Kidney (tissue), 14 donors: ENCODE data around the gene BRINP3. TPM values are rescaled to one million over a fixed set of nuclear protein-coding genes. Genes with fewer than 3 reads are reported as not detected.

Source experiments
- DNase-seq, 5 donors: peaks; one replicate each; pipeline ENCODE4 v3.0.0-alpha.2; 2013 to 2020
- FAIRE-seq: peaks from 2 replicates; lab custom pipeline; 2012; peaks lifted over from hg19 to GRCh38; lab: Jason Lieb, UNC
- H3K27ac ChIP-seq, 2 donors: one replicate each; pipeline ENCODE4 v1.7.0; 2013; ENCODE audit warnings: low read depth in 2 of 2, low read length in 2 of 2, inconsistent platforms in 1 of 2
- H3K27me3 ChIP-seq: one replicate; pipeline ENCODE4 v1.7.1; 2013; ENCODE audit warnings: low read length, inconsistent platforms; ENCODE audit not compliant: control insufficient read depth, insufficient read depth
- H3K36me3 ChIP-seq, 3 donors: one replicate each; pipeline versions ENCODE4 v1.7.0 to v1.7.1; 2013; ENCODE audit warnings: low read length in 3 of 3, control low read depth in 1 of 3, inconsistent platforms in 1 of 3; ENCODE audit not compliant: insufficient read depth in 3 of 3, control insufficient read depth in 2 of 3
- H3K4me1 ChIP-seq, 3 donors: one replicate each; pipeline versions ENCODE4 v1.7.0 to v1.7.1; 2013; ENCODE audit warnings: low read length in 3 of 3, inconsistent platforms in 1 of 3, low read depth in 1 of 3; ENCODE audit not compliant: control insufficient read depth in 2 of 3, insufficient read depth in 2 of 3
- H3K4me3 ChIP-seq, 3 donors: one replicate each; pipeline versions ENCODE4 v1.7.0 to v1.8.1; 2013; ENCODE audit warnings: low read length in 3 of 3, control low read depth in 1 of 3, inconsistent platforms in 1 of 3
- H3K9ac ChIP-seq, 3 donors: one replicate each; pipeline versions ENCODE4 v1.7.0 to v1.7.1; 2013; ENCODE audit warnings: low read length in 3 of 3, control low read depth in 1 of 3, inconsistent platforms in 1 of 3
- H3K9me3 ChIP-seq, 3 donors: one replicate each; pipeline versions ENCODE4 v1.7.0 to v1.7.1; 2013; ENCODE audit warnings: low read length in 3 of 3, control low read depth in 1 of 3, inconsistent platforms in 1 of 3; ENCODE audit not compliant: control insufficient read depth in 2 of 3, insufficient read depth in 1 of 3
- CTCF ChIP-seq: IDR thresholded peaks from 3 replicates; pipeline ENCODE4 v1.5.1; 2012; ENCODE audit warnings: mild to moderate bottlenecking, moderate library complexity, borderline replicate concordance; ENCODE audit not compliant: insufficient read depth; ENCODE audit errors: extremely low read depth
- intact Hi-C: fragments of 100-400 bp; cut with DNase I; formaldehyde crosslinking; loops from one replicate; pipeline ENCODE4 v1.11.1; 2022
- polyA plus RNA-seq: library from polyadenylated mRNA; stranded (reverse); fragments of 350-450 nt; fragmentation: Illumina TruSeq; extraction: RNeasy Lipid Tissue Mini Kit (QIAGEN cat#74804); gene quantifications from one replicate; pipeline ENCODE4 v1.2.3, GENCODE V29; 2014; ENCODE audit warnings: low read depth, low replicate concordance; ENCODE audit not compliant: insufficient read depth
- total RNA-seq: library from RNA; stranded (reverse); fragmentation: NEBNext Ultra II Directional; extraction: Animal tissue kit (Norgen Biotek cat#: 25700); gene quantifications from one replicate; pipeline ENCODE4 v1.2.1, GENCODE V29; 2021
- donor health status: control.
- donor health status: control.
- donor health status: control.
- donor health status: control.
- donor health status: control.
- donor health status: DM: yes; HTN: yes; CAD: no.
- donor health status: Normal renal cell carcinoma (clear cell type).

Gene BRINP3
- total and polyA plus RNA-seq, 2 donors from 2014 or later: 1.4 to 1.8 TPM

GRCh38 chr1:190205713-190206112, 272.0 kb downstream of the BRINP3 start:
- intact Hi-C loops: no loop called here
- no peaks in the 10 kb centered on the region for H3K27me3 ChIP-seq
- no peak for DNase-seq
- H3K4me1 ChIP-seq: no peaks in the 10 kb centered on the region
- no peak for TF ChIP-seq CTCF
- H3K27ac ChIP-seq: no peak overlapping the region
- no peaks in the 10 kb centered on the region for H3K36me3 ChIP-seq
- no peaks in the 10 kb centered on the region for H3K9me3 ChIP-seq
- H3K9ac ChIP-seq: no peak overlapping the region
- no peak for FAIRE-seq
- H3K4me3 ChIP-seq: no peak overlapping the region

DNA sequence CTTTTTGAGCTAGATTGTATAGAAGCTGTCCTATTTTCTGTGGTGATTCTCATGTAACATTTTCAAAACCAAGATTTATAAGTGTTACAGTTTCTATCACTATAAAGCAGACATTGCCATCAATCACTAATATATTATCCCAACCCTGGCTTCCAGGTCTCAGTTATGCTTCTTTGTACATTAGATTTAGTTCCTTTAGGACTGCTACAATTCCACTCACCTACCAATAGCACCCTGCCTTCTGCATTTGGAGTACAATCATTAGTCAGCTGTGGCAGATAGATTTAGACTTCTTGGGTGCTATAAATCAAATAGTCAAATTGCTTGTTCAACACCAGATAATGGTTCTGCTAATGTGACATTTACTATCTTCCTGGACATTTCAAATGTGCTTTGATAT, 281.6 kb downstream of the BRINP3 start:
- Histone ChIP-seq H3K4me1 (no peaks in the 10 kb centered on the region), H3K9ac (no peak overlapping the region), H3K27me3 (no peaks in the 10 kb centered on the region), H3K27ac (no peak overlapping the region), H3K4me3 (no peak overlapping the region), H3K36me3 (no peaks in the 10 kb centered on the region), H3K9me3 (no peaks in the 10 kb centered on the region)
- FAIRE-seq (no peak), DNase-seq (no peak)
- TF ChIP-seq CTCF: no peak
- intact Hi-C loops: no loop called here

GRCh38 chr1:190193508-190194115, 284.1 kb downstream of the BRINP3 start:
- Histone ChIP-seq H3K4me3 (no peak overlapping the region), H3K27me3 (no peaks in the 10 kb centered on the region), H3K27ac (no peak overlapping the region), H3K9ac (no peak overlapping the region), H3K4me1 (no peaks in the 10 kb centered on the region), H3K9me3 (no peaks in the 10 kb centered on the region), H3K36me3 (no peaks in the 10 kb centered on the region)
- DNase-seq (peak in 1 of 5 donors; percentile 9), FAIRE-seq (no peak)
- no peak for TF ChIP-seq CTCF
- intact Hi-C loops: no loop called here

- FAIRE-seq (no peak), DNase-seq (no peak)
- no peaks in the 10 kb centered on the region for H3K27me3 ChIP-seq
- intact Hi-C loops: no loop called here
- no peak for TF ChIP-seq CTCF
- no peaks in the 10 kb centered on the region for H3K36me3 ChIP-seq
- H3K4me3 ChIP-seq: no peak overlapping the region
- H3K4me1 ChIP-seq: no peaks in the 10 kb centered on the region
- no peak overlapping the region for H3K27ac ChIP-seq
- H3K9me3 ChIP-seq: peaks cover 0 to 2% (median 0%) of the 10 kb centered on the region in 3 donors
- H3K9ac ChIP-seq: no peak overlapping the region
Measured at GRCh38 chr1:190192627-190193026, 285.0 kb downstream of the BRINP3 start.
